Karpas-422 (cell line): Measurements from ENCODE around the gene SSBP3. TPM values are rescaled to one million over a fixed set of nuclear protein-coding genes. Genes with fewer than 3 reads are reported as not detected.

ENCODE experiments used
- DNase-seq: peaks from one replicate; pipeline ENCODE4 v3.0.0-alpha.2; 2015
- H2AFZ ChIP-seq: fragments of 200-600 bp; sonication (generic); 2 replicates; pipeline ENCODE4 v1.6.1; 2014; ENCODE audit warnings: antibody characterized with exemption, low read length, mixed read lengths
- H3K27ac ChIP-seq: fragments of 200-600 bp; sonication (generic); 2 replicates; pipeline ENCODE4 v1.5.1; 2014; ENCODE audit warnings: mild to moderate bottlenecking, low read length, moderate library complexity
- H3K27me3 ChIP-seq: fragments of 200-600 bp; sonication (generic); 2 replicates; pipeline ENCODE4 v1.6.1; 2014; ENCODE audit warnings: low read length, mixed read lengths
- H3K36me3 ChIP-seq: fragments of 200-600 bp; sonication (generic); 2 replicates; pipeline ENCODE4 v1.6.1; 2014; ENCODE audit warnings: low read length, mixed read lengths; ENCODE audit not compliant: insufficient read depth
- H3K4me1 ChIP-seq: fragments of 200-600 bp; sonication (generic); 2 replicates; pipeline ENCODE4 v1.6.1; 2014; ENCODE audit warnings: mild to moderate bottlenecking, low read length, mixed read lengths
- H3K4me2 ChIP-seq: fragments of 200-600 bp; sonication (generic); 2 replicates; pipeline ENCODE4 v1.6.1; 2014; ENCODE audit warnings: low read length, low read depth, mild to moderate bottlenecking; ENCODE audit not compliant: poor library complexity, severe bottlenecking
- H3K4me3 ChIP-seq: fragments of 200-600 bp; sonication (generic); 2 replicates; pipeline ENCODE4 v1.5.1; 2014; ENCODE audit warnings: mild to moderate bottlenecking, antibody characterized with exemption, low read length, mixed read lengths
- H3K79me2 ChIP-seq: fragments of 200-600 bp; sonication (generic); 2 replicates; pipeline ENCODE4 v1.6.1; 2014; ENCODE audit warnings: mild to moderate bottlenecking, low read length, mixed read lengths
- H3K9ac ChIP-seq: fragments of 200-600 bp; sonication (generic); 2 replicates; pipeline ENCODE4 v1.6.0; 2014; ENCODE audit warnings: low read length
- H3K9me2 ChIP-seq: fragments of 200-600 bp; sonication (generic), shearing (Covaris generic); replicated peaks from 2 replicates; pipeline ENCODE4 v1.6.0; 2014; ENCODE audit warnings: mild to moderate bottlenecking, low read length, moderate library complexity; ENCODE audit not compliant: insufficient read depth
- H3K9me3 ChIP-seq: fragments of 300-700, 200-600 bp; sonication (generic); 2 replicates; pipeline ENCODE4 v1.6.1; 2014; ENCODE audit warnings: low read length, mixed read lengths
- H4K20me1 ChIP-seq: fragments of 200-600 bp; sonication (generic); 2 replicates; pipeline ENCODE4 v1.6.1; 2014; ENCODE audit warnings: mild to moderate bottlenecking, antibody characterized with exemption, low read length, low read depth; ENCODE audit not compliant: insufficient read depth
- total RNA-seq: library from RNA; depleted of rRNA; stranded (reverse); fragments of >200 nt; shearing (Covaris generic); gene quantifications from 2 replicates; pipeline ENCODE4 v1.2.3, GENCODE V29; 2014; ENCODE audit warnings: low replicate concordance

Gene SSBP3
- total RNA-seq, 1 experiment from 2014 or later, result 4.7 TPM

GRCh38 chr1:54291276-54292001 is 114.8 kb downstream of the SSBP3 start:
- Histone ChIP-seq H3K36me3 (no peaks in the 10 kb centered on the region), H3K27ac (no peak overlapping the region), H3K9ac (no peak overlapping the region), H3K79me2 (no peaks in the 10 kb centered on the region), H2AFZ (no peak overlapping the region), H3K27me3 (no peaks in the 10 kb centered on the region), H4K20me1 (0 out of 2 replicates have a peak, but pooled peaks cover 4% of the 10 kb centered on the region), H3K4me2 (no peak overlapping the region), H3K9me2 (no peaks in the 10 kb centered on the region), H3K9me3 (no peaks in the 10 kb centered on the region), H3K4me3 (no peak overlapping the region), H3K4me1 (no peaks in the 10 kb centered on the region)
- no peak for DNase-seq

GRCh38 chr1:54290506-54291184 is 115.5 kb downstream of the SSBP3 start:
- Histone ChIP-seq H4K20me1 (0 out of 2 replicates have a peak, but pooled peaks cover 4% of the 10 kb centered on the region), H3K27ac (no peak overlapping the region), H3K9ac (no peak overlapping the region), H3K4me3 (no peak overlapping the region), H3K9me2 (no peaks in the 10 kb centered on the region), H3K9me3 (no peaks in the 10 kb centered on the region), H3K79me2 (no peaks in the 10 kb centered on the region), H3K4me1 (no peaks in the 10 kb centered on the region), H3K36me3 (no peaks in the 10 kb centered on the region), H3K4me2 (no peak overlapping the region), H3K27me3 (no peaks in the 10 kb centered on the region), H2AFZ (no peak overlapping the region)
- DNase-seq, result no peak

GRCh38 chr1:54289712-54290233 is 116.4 kb downstream of the SSBP3 start:
- no peaks in the 10 kb centered on the region for H3K79me2 ChIP-seq
- no peak overlapping the region for H3K4me2 ChIP-seq
- 0 out of 2 replicates have a peak, but pooled peaks cover 4% of the 10 kb centered on the region for H4K20me1 ChIP-seq
- H3K27me3 ChIP-seq, result no peaks in the 10 kb centered on the region
- H3K9ac ChIP-seq, result no peak overlapping the region
- no peaks in the 10 kb centered on the region for H3K9me2 ChIP-seq
- H3K4me1 ChIP-seq, result no peaks in the 10 kb centered on the region
- H3K27ac ChIP-seq, result no peak overlapping the region
- H2AFZ ChIP-seq, result no peak overlapping the region
- no peaks in the 10 kb centered on the region for H3K9me3 ChIP-seq
- DNase-seq, result no peak
- no peak overlapping the region for H3K4me3 ChIP-seq
- H3K36me3 ChIP-seq, result no peaks in the 10 kb centered on the region

- no peak overlapping the region for H3K27ac ChIP-seq
- H3K9me3 ChIP-seq, result no peaks in the 10 kb centered on the region
- H3K4me2 ChIP-seq, result no peak overlapping the region
- no peaks in the 10 kb centered on the region for H3K79me2 ChIP-seq
- no peaks in the 10 kb centered on the region for H3K9me2 ChIP-seq
- no peaks in the 10 kb centered on the region for H3K36me3 ChIP-seq
- H3K4me1 ChIP-seq, result no peaks in the 10 kb centered on the region
- no peak overlapping the region for H3K9ac ChIP-seq
- no peak for DNase-seq
- H3K4me3 ChIP-seq, result no peak overlapping the region
- no peaks in the 10 kb centered on the region for H3K27me3 ChIP-seq
- H4K20me1 ChIP-seq, result no peaks in the 10 kb centered on the region
- H2AFZ ChIP-seq, result no peak overlapping the region
Measured at GRCh38 chr1:54287801-54288211, 118.4 kb downstream of the SSBP3 start.

- Histone ChIP-seq H3K36me3 (no peaks in the 10 kb centered on the region), H3K4me3 (no peak overlapping the region), H4K20me1 (no peaks in the 10 kb centered on the region), H3K27ac (no peak overlapping the region), H3K4me2 (no peak overlapping the region), H3K79me2 (no peaks in the 10 kb centered on the region), H3K9ac (no peak overlapping the region), H3K9me2 (no peaks in the 10 kb centered on the region), H3K9me3 (no peaks in the 10 kb centered on the region), H2AFZ (no peak overlapping the region), H3K27me3 (no peaks in the 10 kb centered on the region), H3K4me1 (no peaks in the 10 kb centered on the region)
- DNase-seq, result no peak
Measured at GRCh38 chr1:54287176-54287650, 119.0 kb downstream of the SSBP3 start.

- Histone ChIP-seq H3K27ac (no peak overlapping the region), H4K20me1 (no peaks in the 10 kb centered on the region)
Measured at GRCh38 chr1:54285815-54286345, 120.3 kb downstream of the SSBP3 start.

GRCh38 chr1:54284781-54285529 is 121.2 kb downstream of the SSBP3 start:
- H3K9me2 ChIP-seq, result no peaks in the 10 kb centered on the region
- H3K4me2 ChIP-seq, result no peak overlapping the region
- no peak overlapping the region for H3K9ac ChIP-seq
- no peaks in the 10 kb centered on the region for H4K20me1 ChIP-seq
- no peak overlapping the region for H3K27ac ChIP-seq
- no peaks in the 10 kb centered on the region for H3K79me2 ChIP-seq
- no peaks in the 10 kb centered on the region for H3K4me1 ChIP-seq
- no peaks in the 10 kb centered on the region for H3K9me3 ChIP-seq
- H2AFZ ChIP-seq, result no peak overlapping the region
- H3K4me3 ChIP-seq, result no peak overlapping the region
- H3K27me3 ChIP-seq, result no peaks in the 10 kb centered on the region
- DNase-seq, result no peak
- no peaks in the 10 kb centered on the region for H3K36me3 ChIP-seq

More at GRCh38 chr1:54285815-54286345, 120.3 kb downstream of the SSBP3 start:
- no peaks in the 10 kb centered on the region for H3K79me2 ChIP-seq
- no peak overlapping the region for H2AFZ ChIP-seq
- H3K36me3 ChIP-seq, result no peaks in the 10 kb centered on the region
- H3K27me3 ChIP-seq, result no peaks in the 10 kb centered on the region
- H3K4me1 ChIP-seq, result no peaks in the 10 kb centered on the region
- no peak overlapping the region for H3K9ac ChIP-seq
- no peak for DNase-seq
- H3K4me3 ChIP-seq, result no peak overlapping the region
- H3K9me2 ChIP-seq, result no peaks in the 10 kb centered on the region
- H3K4me2 ChIP-seq, result no peak overlapping the region
- H3K9me3 ChIP-seq, result no peaks in the 10 kb centered on the region
